H1 (cell line): Measurements from ENCODE around the gene RTF2. TPM values are rescaled to one million over a fixed set of nuclear protein-coding genes. Genes with fewer than 3 reads are reported as not detected.

Source experiments
- CTCF ChIA-PET: fragments of 300-600 bp; sonication (Branson Sonifier 250); formaldehyde crosslinking; loops from one replicate; lab custom pipeline; 2021; ENCODE audit not compliant: partially characterized antibody; lab: Charles Lee
- POLR2A ChIA-PET: fragments of 300-600 bp; sonication (Branson Sonifier 250); formaldehyde crosslinking; loops from one replicate; lab custom pipeline; 2021; ENCODE audit warnings: inconsistent platforms; ENCODE audit not compliant: partially characterized antibody; lab: Charles Lee
- DNase-seq, 2 experiments: peaks; one replicate each; pipeline versions ENCODE4 v3.0.0 to v3.0.0-alpha.2; 2010 to 2022; ENCODE audit warnings: low spot score in 2 of 2, low read depth in 1 of 2, mixed read lengths in 1 of 2
- FAIRE-seq: peaks from 2 replicates; lab custom pipeline; 2011; peaks lifted over from hg19 to GRCh38; lab: Jason Lieb, UNC
- H2AFZ ChIP-seq: 2 replicates; pipeline ENCODE4 v1.8.1; 2012; ENCODE audit warnings: low read length, inconsistent platforms
- H2AK5ac ChIP-seq: 2 replicates; pipeline ENCODE4 v1.6.1; 2013; ENCODE audit warnings: low read depth, low read length
- H2BK120ac ChIP-seq: replicated peaks from 2 replicates; pipeline ENCODE3; 2013; ENCODE audit warnings: low read depth, low read length, inconsistent platforms
- H2BK12ac ChIP-seq: 2 replicates; pipeline ENCODE4 v1.6.1; 2013; ENCODE audit warnings: low read depth, low read length
- H2BK15ac ChIP-seq: 2 replicates; pipeline ENCODE4 v1.6.1; 2013; ENCODE audit warnings: low read length
- H2BK20ac ChIP-seq: 2 replicates; pipeline ENCODE4 v1.6.1; 2013; ENCODE audit warnings: low read length
- H2BK5ac ChIP-seq: 2 replicates; pipeline ENCODE4 v1.6.1; 2013; ENCODE audit warnings: low read depth, low read length
- H3K14ac ChIP-seq: 2 replicates; pipeline ENCODE4 v1.6.1; 2013; ENCODE audit warnings: inconsistent platforms; ENCODE audit not compliant: insufficient read length
- H3K18ac ChIP-seq: 2 replicates; pipeline ENCODE4 v1.6.1; 2013; ENCODE audit warnings: low read length; ENCODE audit errors: extremely low read depth
- H3K23ac ChIP-seq: 2 replicates; pipeline ENCODE4 v1.6.1; 2013; ENCODE audit warnings: inconsistent platforms; ENCODE audit not compliant: insufficient read length
- H3K23me2 ChIP-seq: 2 replicates; pipeline ENCODE4 v1.6.1; 2013; ENCODE audit warnings: low read depth, low read length
- H3K27ac ChIP-seq: 2 replicates; pipeline ENCODE4 v1.6.1; 2011; ENCODE audit warnings: low read depth, low read length, inconsistent platforms
- H3K27me3 ChIP-seq, 4 experiments: replicated peaks in 1 of 4; 1 replicate in 1 of 4; 2 replicates in 3 of 4; pipeline versions ENCODE4 v1.6.1 to v1.8.1; 2011 to 2013; ENCODE audit warnings: low read length in 3 of 4, mild to moderate bottlenecking in 3 of 4, inconsistent platforms in 2 of 4, mixed read lengths in 2 of 4, moderate library complexity in 1 of 4; ENCODE audit not compliant: control insufficient read depth in 3 of 4, insufficient read depth in 3 of 4; ENCODE audit errors: extremely low read depth in 1 of 4
- H3K36me3 ChIP-seq, 4 experiments: 2 replicates each; pipeline versions ENCODE4 v1.6.1 to v1.8.1; 2011 to 2013; ENCODE audit warnings: mild to moderate bottlenecking in 4 of 4, low read length in 3 of 4, moderate library complexity in 2 of 4, control low read depth in 1 of 4, inconsistent platforms in 1 of 4; ENCODE audit not compliant: insufficient read depth in 4 of 4, control insufficient read depth in 2 of 4
- H3K4ac ChIP-seq: replicated peaks from 2 replicates; pipeline ENCODE3; 2013; ENCODE audit warnings: low read length, low read depth, mixed read lengths, inconsistent platforms; ENCODE audit not compliant: insufficient read length
- H3K4me1 ChIP-seq, 4 experiments: replicated peaks in 1 of 4; 1 replicate in 1 of 4; 2 replicates in 3 of 4; pipeline versions ENCODE4 v1.6.1 to v1.8.1; 2011 to 2013; ENCODE audit warnings: low read length in 3 of 4, inconsistent platforms in 2 of 4, mixed read lengths in 1 of 4; ENCODE audit not compliant: insufficient read depth in 4 of 4, control insufficient read depth in 3 of 4
- H3K4me2 ChIP-seq, 2 experiments: 2 replicates each; pipeline versions ENCODE4 v1.6.1 to v1.8.1; 2011 to 2013; ENCODE audit warnings: low read depth in 2 of 2, low read length in 2 of 2, control low read depth in 1 of 2, inconsistent platforms in 1 of 2, mild to moderate bottlenecking in 1 of 2; ENCODE audit not compliant: insufficient read depth in 1 of 2
- H3K4me3 ChIP-seq, 4 experiments: fragments of 200-600, 300-600 bp in 1 of 4; sonication (generic), shearing (Covaris generic), sonication (Bioruptor Twin) in 1 of 4; 2 replicates each; pipeline versions ENCODE4 v1.5.1 to v1.8.1; 2011 to 2016; ENCODE audit warnings: low read length in 4 of 4, low read depth in 3 of 4, control low read depth in 2 of 4, inconsistent platforms in 2 of 4, mild to moderate bottlenecking in 2 of 4, mixed read lengths in 1 of 4, moderate library complexity in 1 of 4; ENCODE audit not compliant: insufficient read depth in 2 of 4; ENCODE audit errors: extremely low read depth in 1 of 4
- H3K56ac ChIP-seq: replicated peaks from 2 replicates; pipeline ENCODE3; 2013; ENCODE audit warnings: low read depth, mild to moderate bottlenecking, mixed read lengths, low read length, inconsistent platforms; ENCODE audit not compliant: insufficient read length
- H3K79me1 ChIP-seq: 2 replicates; pipeline ENCODE4 v1.6.1; 2013; ENCODE audit warnings: low read depth, low read length, control low read depth
- H3K79me2 ChIP-seq, 2 experiments: 2 replicates each; pipeline versions ENCODE4 v1.6.1 to v1.8.1; 2012 to 2013; ENCODE audit warnings: low read length in 2 of 2, mild to moderate bottlenecking in 2 of 2, inconsistent platforms in 1 of 2; ENCODE audit not compliant: insufficient read depth in 2 of 2, control insufficient read depth in 1 of 2
- H3K9ac ChIP-seq, 4 experiments: replicated peaks in 1 of 4; 1 replicate in 1 of 4; 2 replicates in 3 of 4; pipeline versions ENCODE4 v1.6.1 to v1.8.1; 2011 to 2013; ENCODE audit warnings: low read depth in 3 of 4, low read length in 3 of 4, control low read depth in 2 of 4, mild to moderate bottlenecking in 2 of 4, moderate library complexity in 2 of 4, inconsistent platforms in 1 of 4; ENCODE audit errors: extremely low read depth in 1 of 4
- H3K9me3 ChIP-seq, 2 experiments: 2 replicates each; pipeline versions ENCODE4 v1.6.1 to v1.8.1; 2012 to 2013; ENCODE audit warnings: mild to moderate bottlenecking in 2 of 2, moderate library complexity in 2 of 2, control low read depth in 1 of 2, inconsistent platforms in 1 of 2, low read depth in 1 of 2, low read length in 1 of 2, mixed read lengths in 1 of 2; ENCODE audit not compliant: insufficient read depth in 2 of 2
- H4K20me1 ChIP-seq, 2 experiments: replicated peaks in 1 of 2; 2 replicates each; pipeline versions ENCODE3 to v1.8.1; 2011 to 2013; ENCODE audit warnings: inconsistent platforms in 2 of 2, low read length in 2 of 2, mild to moderate bottlenecking in 1 of 2; ENCODE audit not compliant: insufficient read depth in 2 of 2, control insufficient read depth in 1 of 2
- H4K5ac ChIP-seq: 2 replicates; pipeline ENCODE4 v1.6.1; 2013; ENCODE audit warnings: low read length, low read depth, mixed read lengths, inconsistent platforms; ENCODE audit not compliant: insufficient read length
- H4K8ac ChIP-seq: 2 replicates; pipeline ENCODE4 v1.8.0; 2013; ENCODE audit warnings: mild to moderate bottlenecking, moderate library complexity, low read length, inconsistent platforms; ENCODE audit not compliant: insufficient read depth; ENCODE audit errors: extremely low read depth
- H4K91ac ChIP-seq: replicated peaks from 2 replicates; pipeline ENCODE3; 2013; ENCODE audit warnings: low read length, mixed read lengths, inconsistent platforms; ENCODE audit not compliant: insufficient read length
- BCL11A ChIP-seq, 2 experiments: IDR thresholded peaks; one replicate each; pipeline ENCODE4 v1.6.1; 2011; ENCODE audit warnings: low read depth in 2 of 2, low read length in 2 of 2, mild to moderate bottlenecking in 2 of 2
- CREB1 ChIP-seq: IDR thresholded peaks from 2 replicates; pipeline ENCODE4 v1.6.1; 2012; ENCODE audit warnings: inconsistent platforms
- JUN ChIP-seq: IDR thresholded peaks from 2 replicates; pipeline ENCODE4 v1.6.1; 2011; ENCODE audit warnings: low read depth, mild to moderate bottlenecking, improper control_type of control experiment, low read length
- RBBP5 ChIP-seq: IDR thresholded peaks from 2 replicates; pipeline ENCODE4 v1.7.1; 2012; ENCODE audit warnings: low read depth, mild to moderate bottlenecking, inconsistent platforms, low read length, moderate library complexity, borderline replicate concordance
- RFX5 ChIP-seq: IDR thresholded peaks from 2 replicates; pipeline ENCODE4 v1.6.1; 2011; ENCODE audit warnings: low read depth, low read length, improper control_type of control experiment, borderline replicate concordance
- TEAD4 ChIP-seq: IDR thresholded peaks from 2 replicates; pipeline ENCODE4 v1.6.1; 2012; ENCODE audit warnings: low read depth, low read length, inconsistent platforms, mixed read lengths
- WGBS, 2 experiments: shearing (Covaris generic) in 1 of 2; methylation state at CpG; one replicate each; pipeline versions ENCODE4 v1.1.6 to v1.1.7; 2013 to 2015; ENCODE audit warnings: low lambda C conversion rate in 2 of 2, mixed read lengths in 2 of 2, inconsistent platforms in 1 of 2, low coverage in 1 of 2, missing lambda C conversion rate in 1 of 2; ENCODE audit not compliant: insufficient replicate concordance in 2 of 2, insufficient coverage in 1 of 2, insufficient read length in 1 of 2; ENCODE audit errors: extremely low coverage in 1 of 2, missing lambda C conversion rate in 1 of 2; 5-methylcytosine and 5-hydroxymethylcytosine counted together
- polyA plus RNA-seq, 7 experiments: library from polyadenylated mRNA; depleted of rRNA in 3 of 7; stranded (reverse) in 5 of 7; unstranded in 2 of 7; fragments of >200 nt in 5 of 7; fragments of 200-250 nt in 2 of 7; gene quantifications; 1 replicate in 5 of 7; 2 replicates in 1 of 7; 4 replicates in 1 of 7; pipeline versions ENCODE4 v1.2.1 to v1.2.3, GENCODE V29; 2011 to 2013; ENCODE audit warnings: missing spikeins in 2 of 7, mixed read lengths in 2 of 7
- total RNA-seq: library from RNA; stranded (reverse); fragmentation: NEBNext Ultra II Directional; extraction: Animal tissue kit (Norgen Biotek cat#: 25700); gene quantifications from 2 replicates; pipeline ENCODE4 v1.2.1, GENCODE V29; 2021

The RTF2 gene
- total and polyA plus RNA-seq, 2 of the 8 experiments (the other 6 are each of a cell fraction or from before 2014, with no cell fraction given) = 33.9 to 51.2 TPM

DNA sequence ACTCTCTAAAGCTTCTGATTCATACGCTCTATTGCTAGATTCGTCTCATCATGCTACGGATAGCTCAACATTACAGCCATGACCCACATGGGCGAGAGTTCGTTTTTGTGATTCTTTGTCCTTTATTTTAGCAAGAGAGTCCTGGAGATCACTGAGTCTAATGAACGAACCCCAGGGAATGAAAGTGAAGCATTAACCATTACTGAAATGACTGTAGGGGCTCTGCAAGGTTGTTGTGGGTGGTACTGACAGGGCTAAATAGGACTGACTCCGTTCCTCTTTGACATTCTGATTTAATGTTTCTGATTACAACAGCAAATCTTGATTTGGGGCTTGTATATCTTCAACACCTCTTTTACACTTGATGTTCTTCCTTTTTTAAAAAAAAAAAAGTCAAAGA lies 13.7 kb upstream of the RTF2 start:
- H3K18ac ChIP-seq = no peak overlapping the region
- no peak overlapping the region for H2AK5ac ChIP-seq
- no peak overlapping the region for H2AFZ ChIP-seq
- no peak overlapping the region for H4K5ac ChIP-seq
- H2BK20ac ChIP-seq = no peak overlapping the region
- no peaks in the 10 kb centered on the region; a peak in 2 of 7 replicates for H3K27me3 ChIP-seq
- no peaks in the 10 kb centered on the region for H3K79me2 ChIP-seq
- POLR2A ChIA-PET = no interaction called here
- FAIRE-seq (no peak), DNase-seq (no peak)
- no peaks in the 10 kb centered on the region for H3K4me1 ChIP-seq
- no peak overlapping the region for H3K9ac ChIP-seq
- no peaks in the 10 kb centered on the region for H3K36me3 ChIP-seq
- no peak overlapping the region for H3K4me3 ChIP-seq
- H4K91ac ChIP-seq = no peak overlapping the region
- H3K4ac ChIP-seq = no peak overlapping the region
- no peak overlapping the region for H3K27ac ChIP-seq
- H3K14ac ChIP-seq = no peak overlapping the region
- no peaks in the 10 kb centered on the region for H3K23me2 ChIP-seq
- H3K56ac ChIP-seq = no peak overlapping the region
- H3K9me3 ChIP-seq = no peaks in the 10 kb centered on the region
- H2BK15ac ChIP-seq = no peak overlapping the region
- no peak overlapping the region for H2BK5ac ChIP-seq
- H2BK120ac ChIP-seq = no peak overlapping the region
- CTCF ChIA-PET = interaction anchor here (0.8 kb wide), 1 partner anchor 111 kb away, joined by 4 read pairs; no protein-coding TSS in a partner anchor
- H4K20me1 ChIP-seq = peaks cover 0 to 3% of the 10 kb centered on the region in 2 experiments
- no peak overlapping the region for H2BK12ac ChIP-seq
- WGBS, 2 experiments = 83% methylated on average over 7 of the region's 7 CpGs; no CpG with 5 or more reads in 1 of the 2 experiments
- no peak overlapping the region for H4K8ac ChIP-seq
- H3K4me2 ChIP-seq = no peak overlapping the region
- no peak overlapping the region for H3K23ac ChIP-seq
- no peaks in the 10 kb centered on the region for H3K79me1 ChIP-seq
- no peak for TF ChIP-seq TEAD4
- no peak for TF ChIP-seq BCL11A (IDR thresholded peaks at IDR 0.05; ENCODE audit: low read depth in 2 of 2, low read length in 2 of 2)
- TF ChIP-seq RFX5 = no peak
- TF ChIP-seq JUN = no peak
- TF ChIP-seq CREB1 = no peak
- no peak for TF ChIP-seq RBBP5
